Fibroblast of villous mesenchyme (primary cell): ENCODE measurements around the gene C10orf95. TPM values are rescaled to one million over a fixed set of nuclear protein-coding genes. Genes with fewer than 3 reads are reported as not detected.

Experiments
- DNase-seq: peaks from one replicate; pipeline ENCODE4 v3.0.0-alpha.2; 2010; ENCODE audit warnings: low read depth
- H3K4me3 ChIP-seq: 2 replicates; pipeline ENCODE4 v1.5.1; 2011; ENCODE audit warnings: low read depth, mild to moderate bottlenecking, low read length
- CTCF ChIP-seq: IDR thresholded peaks from 2 replicates; pipeline ENCODE4 v1.5.1; 2012; ENCODE audit warnings: low read depth, mild to moderate bottlenecking, low read length; ENCODE audit not compliant: insufficient read depth
- total RNA-seq: library from RNA; depleted of rRNA; stranded (reverse); fragments of >200 nt; gene quantifications from 2 replicates; pipeline ENCODE4 v1.2.3, GENCODE V29; 2012

The C10orf95 gene
- total RNA-seq, 1 donor, result not detected

GRCh38 chr10:102407425-102408130 lies 43.8 kb downstream of the C10orf95 start:
- no peak overlapping the region for H3K4me3 ChIP-seq
- DNase-seq, result peak; percentile 22
- no peak for TF ChIP-seq CTCF

- peak; percentile 77 for DNase-seq
- TF ChIP-seq CTCF, result no peak
- no peak overlapping the region for H3K4me3 ChIP-seq
Observed at GRCh38 chr10:102406815-102407214, 44.5 kb downstream of the C10orf95 start.

- H3K4me3 ChIP-seq, result no peak overlapping the region
- no peak for DNase-seq
- TF ChIP-seq CTCF, result no peak
Observed at GRCh38 chr10:102405632-102406031, 45.7 kb downstream of the C10orf95 start.

- DNase-seq, result no peak
- TF ChIP-seq CTCF, result no peak
- no peak overlapping the region for H3K4me3 ChIP-seq
Observed at GRCh38 chr10:102405108-102405571, 46.2 kb downstream of the C10orf95 start.

- DNase-seq, result no peak
- no peak for TF ChIP-seq CTCF
- no peak overlapping the region for H3K4me3 ChIP-seq
Observed at GRCh38 chr10:102404361-102405107, 46.8 kb downstream of the C10orf95 start.

DNA sequence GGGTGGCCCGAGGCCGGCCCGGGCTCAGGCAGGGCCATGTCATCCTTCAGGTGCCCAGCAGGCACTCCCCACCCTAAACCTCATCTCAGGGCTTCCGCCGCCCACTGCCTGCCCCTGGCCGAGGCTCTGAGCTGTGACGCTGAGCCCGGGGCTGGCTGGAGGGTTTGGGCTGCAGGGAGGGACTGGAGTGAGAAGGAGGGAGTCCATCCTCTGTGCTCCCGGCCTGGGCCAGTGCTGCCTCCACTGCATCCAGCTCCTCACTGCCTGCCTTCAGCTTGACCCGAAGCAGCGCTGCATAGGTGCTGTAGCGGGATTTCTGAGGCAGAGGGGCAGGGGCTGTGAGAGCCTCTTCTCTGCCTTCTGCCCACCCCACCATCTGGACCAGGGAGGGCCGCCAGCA lies 48.2 kb downstream of the C10orf95 start:
- TF ChIP-seq CTCF, result no peak
- DNase-seq, result no peak
- H3K4me3 ChIP-seq, result no peak overlapping the region
